K562 (cell line): ENCODE data around the gene HOXB6. TPM values are rescaled to one million over a fixed set of nuclear protein-coding genes. Genes with fewer than 3 reads are reported as not detected.

ENCODE experiments used
- CTBP1 ChIP-seq: fragments of 450-650 bp; IDR thresholded peaks from 2 replicates; pipeline ENCODE4 v1.6.1; 2016; ENCODE audit warnings: borderline replicate concordance
- DNMT1 ChIP-seq: fragments of 450-650 bp; IDR thresholded peaks from 2 replicates; pipeline ENCODE4 v1.6.1; 2016; ENCODE audit warnings: antibody characterized with exemption, mild to moderate bottlenecking
- MYC ChIP-seq, 2 experiments: fragments of 250-450 bp in 1 of 2; sonication (Bioruptor Pico) in 1 of 2; IDR thresholded peaks; 2 replicates each; pipeline versions ENCODE4 v1.5.1 to v1.6.1; 2012 to 2021; ENCODE audit warnings: low read depth in 2 of 2, borderline replicate concordance in 1 of 2, improper control_type of control experiment in 1 of 2, low read length in 1 of 2, mild to moderate bottlenecking in 1 of 2, moderate library complexity in 1 of 2
- SIRT6 ChIP-seq: IDR thresholded peaks from one replicate; pipeline ENCODE4 v1.6.1; 2012; ENCODE audit warnings: low read depth, mild to moderate bottlenecking, control low read depth, inconsistent platforms, low read length, moderate library complexity
- ZNF3 ChIP-seq: fragments of 250-450 bp; sonication (Bioruptor Pico); IDR thresholded peaks from 2 replicates; pipeline ENCODE4 v1.5.0; 2021; ENCODE audit warnings: mild to moderate bottlenecking, moderate library complexity
- polyA plus RNA-seq, 8 experiments: library from polyadenylated mRNA; depleted of rRNA in 4 of 8; stranded (reverse) in 5 of 8; unstranded in 3 of 8; fragments of >200 nt; fragmentation: Nextera tagmentation in 2 of 8; fragmentation: Illumina TruSeq in 1 of 8; extraction: Ambion mirVana in 2 of 8; extraction: Trizol in 1 of 8; gene quantifications; 2 replicates each; pipeline versions ENCODE4 v1.2.1 to v1.2.3, GENCODE V29; 2011 to 2014; ENCODE audit warnings: inconsistent platforms in 1 of 8, missing spikeins in 1 of 8
- total RNA-seq, 7 experiments: library from RNA; depleted of rRNA in 6 of 7; stranded (reverse); fragments of >200 nt in 6 of 7; fragmentation: Illumina TruSeq in 2 of 7; extraction: Trizol in 2 of 7; gene quantifications; 2 replicates each; pipeline versions ENCODE4 v1.2.1 to v1.2.3, GENCODE V29; 2011 to 2021; ENCODE audit warnings: low replicate concordance in 1 of 7
- TF ChIP-seq, protein P1 (sequence below): fragments of 250-450 bp; sonication (Bioruptor Pico); IDR thresholded peaks from 2 replicates; pipeline ENCODE4 v1.4.0; 2020; ENCODE audit warnings: mild to moderate bottlenecking, moderate library complexity
- TF ChIP-seq, protein P2 (sequence below), 2 experiments: fragments of 450-650 bp in 1 of 2; sonication (generic) in 1 of 2; formaldehyde crosslinking; conservative IDR thresholded peaks; 2 replicates each; pipeline versions ENCODE4 v1.4.0 to v1.8.1; 2020 to 2022; ENCODE audit warnings: mild to moderate bottlenecking in 1 of 2, missing genetic modification reagents in 1 of 2
- TF ChIP-seq, protein P3 (sequence below): fragments of 450-650 bp; IDR thresholded peaks from 2 replicates; pipeline ENCODE4 v1.6.1; 2017; ENCODE audit warnings: mild to moderate bottlenecking, moderate library complexity
- TF ChIP-seq, protein P4 (sequence below): fragments of 450-650 bp; IDR thresholded peaks from 2 replicates; pipeline ENCODE4 v1.6.1; 2016; ENCODE audit warnings: low read depth
- TF ChIP-seq, protein P5 (sequence below): fragments of 250-450 bp; sonication (Bioruptor Pico); IDR thresholded peaks from 2 replicates; pipeline ENCODE4 v1.8.0; 2021; ENCODE audit warnings: mild to moderate bottlenecking, moderate library complexity

HOXB6 gene
- total and polyA plus RNA-seq, 9 of the 15 experiments (the other 6 are each of a cell fraction or from before 2014, with no cell fraction given): 1.2 to 14.8 (median 4.9) TPM

DNA sequence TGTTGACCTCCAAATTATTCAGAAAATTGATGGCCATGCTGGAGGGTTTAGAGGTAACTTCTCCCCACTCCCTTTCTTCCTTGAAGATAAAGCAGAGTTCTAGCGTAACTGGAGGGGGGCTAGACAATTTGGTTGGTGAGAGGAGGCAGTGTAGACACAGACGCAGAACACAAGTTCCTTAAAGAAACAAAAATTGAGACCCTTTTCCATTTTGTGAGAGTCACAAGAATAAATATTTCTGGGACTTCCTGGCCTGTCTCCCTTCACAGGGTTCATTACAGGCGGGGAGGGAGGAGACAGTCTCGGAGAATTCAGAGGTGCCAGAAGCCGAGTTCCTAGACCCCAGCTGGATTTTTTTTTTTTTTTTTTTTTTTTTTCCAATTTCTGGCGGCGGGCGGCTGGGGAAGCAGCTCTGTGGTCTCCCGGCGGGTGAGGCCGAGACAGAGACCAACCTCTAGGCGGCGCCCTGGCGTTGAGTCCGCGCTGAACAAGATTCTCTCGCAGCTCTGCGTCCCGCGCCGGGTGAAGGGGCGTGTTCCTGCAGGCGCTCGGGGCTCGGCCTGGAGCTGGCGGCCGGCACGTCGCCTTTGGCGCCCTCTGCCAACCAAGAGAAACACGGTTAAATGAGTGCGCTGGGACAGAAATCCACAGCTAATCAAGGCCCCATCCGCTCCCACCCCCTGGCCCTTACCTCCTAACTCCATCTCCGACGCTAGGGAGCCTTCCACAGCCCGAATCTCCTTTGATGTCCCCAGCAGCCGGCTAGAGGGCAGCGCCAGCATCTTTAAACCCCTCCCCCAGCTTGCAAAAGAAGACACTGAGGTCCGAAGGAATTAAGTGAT is 31.6 kb upstream of the HOXB6 start (continued):
- TF ChIP-seq, protein P1, sequence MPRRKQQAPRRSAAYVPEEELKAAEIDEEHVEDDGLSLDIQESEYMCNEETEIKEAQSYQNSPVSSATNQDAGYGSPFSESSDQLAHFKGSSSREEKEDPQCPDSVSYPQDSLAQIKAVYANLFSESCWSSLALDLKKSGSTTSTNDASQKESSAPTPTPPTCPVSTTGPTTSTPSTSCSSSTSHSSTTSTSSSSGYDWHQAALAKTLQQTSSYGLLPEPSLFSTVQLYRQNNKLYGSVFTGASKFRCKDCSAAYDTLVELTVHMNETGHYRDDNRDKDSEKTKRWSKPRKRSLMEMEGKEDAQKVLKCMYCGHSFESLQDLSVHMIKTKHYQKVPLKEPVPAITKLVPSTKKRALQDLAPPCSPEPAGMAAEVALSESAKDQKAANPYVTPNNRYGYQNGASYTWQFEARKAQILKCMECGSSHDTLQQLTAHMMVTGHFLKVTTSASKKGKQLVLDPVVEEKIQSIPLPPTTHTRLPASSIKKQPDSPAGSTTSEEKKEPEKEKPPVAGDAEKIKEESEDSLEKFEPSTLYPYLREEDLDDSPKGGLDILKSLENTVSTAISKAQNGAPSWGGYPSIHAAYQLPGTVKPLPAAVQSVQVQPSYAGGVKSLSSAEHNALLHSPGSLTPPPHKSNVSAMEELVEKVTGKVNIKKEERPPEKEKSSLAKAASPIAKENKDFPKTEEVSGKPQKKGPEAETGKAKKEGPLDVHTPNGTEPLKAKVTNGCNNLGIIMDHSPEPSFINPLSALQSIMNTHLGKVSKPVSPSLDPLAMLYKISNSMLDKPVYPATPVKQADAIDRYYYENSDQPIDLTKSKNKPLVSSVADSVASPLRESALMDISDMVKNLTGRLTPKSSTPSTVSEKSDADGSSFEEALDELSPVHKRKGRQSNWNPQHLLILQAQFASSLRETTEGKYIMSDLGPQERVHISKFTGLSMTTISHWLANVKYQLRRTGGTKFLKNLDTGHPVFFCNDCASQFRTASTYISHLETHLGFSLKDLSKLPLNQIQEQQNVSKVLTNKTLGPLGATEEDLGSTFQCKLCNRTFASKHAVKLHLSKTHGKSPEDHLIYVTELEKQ: no peak
- TF ChIP-seq, protein P2, sequence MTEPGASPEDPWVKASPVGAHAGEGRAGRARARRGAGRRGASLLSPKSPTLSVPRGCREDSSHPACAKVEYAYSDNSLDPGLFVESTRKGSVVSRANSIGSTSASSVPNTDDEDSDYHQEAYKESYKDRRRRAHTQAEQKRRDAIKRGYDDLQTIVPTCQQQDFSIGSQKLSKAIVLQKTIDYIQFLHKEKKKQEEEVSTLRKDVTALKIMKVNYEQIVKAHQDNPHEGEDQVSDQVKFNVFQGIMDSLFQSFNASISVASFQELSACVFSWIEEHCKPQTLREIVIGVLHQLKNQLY (CRISPR knock-in tag; conservative IDR thresholded peaks at IDR 0.05): no peak
- TF ChIP-seq, protein P3, sequence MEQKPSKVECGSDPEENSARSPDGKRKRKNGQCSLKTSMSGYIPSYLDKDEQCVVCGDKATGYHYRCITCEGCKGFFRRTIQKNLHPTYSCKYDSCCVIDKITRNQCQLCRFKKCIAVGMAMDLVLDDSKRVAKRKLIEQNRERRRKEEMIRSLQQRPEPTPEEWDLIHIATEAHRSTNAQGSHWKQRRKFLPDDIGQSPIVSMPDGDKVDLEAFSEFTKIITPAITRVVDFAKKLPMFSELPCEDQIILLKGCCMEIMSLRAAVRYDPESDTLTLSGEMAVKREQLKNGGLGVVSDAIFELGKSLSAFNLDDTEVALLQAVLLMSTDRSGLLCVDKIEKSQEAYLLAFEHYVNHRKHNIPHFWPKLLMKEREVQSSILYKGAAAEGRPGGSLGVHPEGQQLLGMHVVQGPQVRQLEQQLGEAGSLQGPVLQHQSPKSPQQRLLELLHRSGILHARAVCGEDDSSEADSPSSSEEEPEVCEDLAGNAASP: no peak
- no peak for TF ChIP-seq ZNF3 (CRISPR knock-in tag)
- no peak for TF ChIP-seq DNMT1
- TF ChIP-seq, protein P4, sequence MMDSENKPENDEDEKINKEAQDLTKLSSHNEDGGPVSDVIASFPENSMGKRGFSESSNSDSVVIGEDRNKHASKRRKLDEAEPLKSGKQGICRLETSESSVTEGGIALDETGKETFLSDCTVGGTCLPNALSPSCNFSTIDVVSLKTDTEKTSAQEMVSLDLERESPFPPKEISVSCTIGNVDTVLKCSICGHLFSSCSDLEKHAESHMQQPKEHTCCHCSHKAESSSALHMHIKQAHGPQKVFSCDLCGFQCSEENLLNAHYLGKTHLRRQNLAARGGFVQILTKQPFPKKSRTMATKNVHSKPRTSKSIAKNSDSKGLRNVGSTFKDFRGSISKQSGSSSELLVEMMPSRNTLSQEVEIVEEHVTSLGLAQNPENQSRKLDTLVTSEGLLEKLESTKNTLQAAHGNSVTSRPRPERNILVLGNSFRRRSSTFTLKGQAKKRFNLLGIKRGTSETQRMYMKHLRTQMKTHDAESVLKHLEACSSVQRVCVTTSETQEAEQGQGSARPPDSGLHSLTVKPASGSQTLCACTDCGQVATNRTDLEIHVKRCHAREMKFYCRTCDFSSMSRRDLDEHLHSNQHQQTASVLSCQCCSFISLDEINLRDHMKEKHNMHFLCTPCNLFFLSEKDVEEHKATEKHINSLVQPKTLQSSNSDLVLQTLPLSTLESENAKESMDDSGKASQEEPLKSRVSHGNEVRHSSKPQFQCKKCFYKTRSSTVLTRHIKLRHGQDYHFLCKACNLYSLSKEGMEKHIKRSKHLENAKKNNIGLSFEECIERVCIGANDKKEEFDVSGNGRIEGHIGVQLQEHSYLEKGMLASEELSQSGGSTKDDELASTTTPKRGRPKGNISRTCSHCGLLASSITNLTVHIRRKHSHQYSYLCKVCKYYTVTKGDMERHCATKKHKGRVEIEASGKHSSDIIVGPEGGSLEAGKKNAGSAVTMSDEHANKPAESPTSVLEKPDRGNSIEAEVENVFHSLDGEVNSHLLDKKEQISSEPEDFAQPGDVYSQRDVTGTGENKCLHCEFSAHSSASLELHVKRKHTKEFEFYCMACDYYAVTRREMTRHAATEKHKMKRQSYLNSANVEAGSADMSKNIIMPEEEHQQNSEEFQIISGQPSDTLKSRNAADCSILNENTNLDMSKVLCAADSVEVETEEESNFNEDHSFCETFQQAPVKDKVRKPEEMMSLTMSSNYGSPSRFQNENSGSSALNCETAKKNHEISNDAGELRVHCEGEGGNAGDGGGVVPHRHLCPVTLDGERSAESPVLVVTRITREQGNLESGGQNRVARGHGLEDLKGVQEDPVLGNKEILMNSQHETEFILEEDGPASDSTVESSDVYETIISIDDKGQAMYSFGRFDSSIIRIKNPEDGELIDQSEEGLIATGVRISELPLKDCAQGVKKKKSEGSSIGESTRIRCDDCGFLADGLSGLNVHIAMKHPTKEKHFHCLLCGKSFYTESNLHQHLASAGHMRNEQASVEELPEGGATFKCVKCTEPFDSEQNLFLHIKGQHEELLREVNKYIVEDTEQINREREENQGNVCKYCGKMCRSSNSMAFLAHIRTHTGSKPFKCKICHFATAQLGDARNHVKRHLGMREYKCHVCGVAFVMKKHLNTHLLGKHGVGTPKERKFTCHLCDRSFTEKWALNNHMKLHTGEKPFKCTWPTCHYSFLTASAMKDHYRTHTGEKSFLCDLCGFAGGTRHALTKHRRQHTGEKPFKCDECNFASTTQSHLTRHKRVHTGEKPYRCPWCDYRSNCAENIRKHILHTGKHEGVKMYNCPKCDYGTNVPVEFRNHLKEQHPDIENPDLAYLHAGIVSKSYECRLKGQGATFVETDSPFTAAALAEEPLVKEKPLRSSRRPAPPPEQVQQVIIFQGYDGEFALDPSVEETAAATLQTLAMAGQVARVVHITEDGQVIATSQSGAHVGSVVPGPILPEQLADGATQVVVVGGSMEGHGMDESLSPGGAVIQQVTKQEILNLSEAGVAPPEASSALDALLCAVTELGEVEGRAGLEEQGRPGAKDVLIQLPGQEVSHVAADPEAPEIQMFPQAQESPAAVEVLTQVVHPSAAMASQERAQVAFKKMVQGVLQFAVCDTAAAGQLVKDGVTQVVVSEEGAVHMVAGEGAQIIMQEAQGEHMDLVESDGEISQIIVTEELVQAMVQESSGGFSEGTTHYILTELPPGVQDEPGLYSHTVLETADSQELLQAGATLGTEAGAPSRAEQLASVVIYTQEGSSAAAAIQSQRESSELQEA: no peak
- no peak for TF ChIP-seq SIRT6
- TF ChIP-seq MYC (IDR thresholded peaks at IDR 0.05; ENCODE audit: low read depth, low read length): 0 out of 2 replicates have a peak, but pooled peaks have one; percentile 53
- TF ChIP-seq MYC (CRISPR knock-in tag; IDR thresholded peaks at IDR 0.05; ENCODE audit: borderline replicate concordance, low read depth): no peak
- TF ChIP-seq, protein P5, sequence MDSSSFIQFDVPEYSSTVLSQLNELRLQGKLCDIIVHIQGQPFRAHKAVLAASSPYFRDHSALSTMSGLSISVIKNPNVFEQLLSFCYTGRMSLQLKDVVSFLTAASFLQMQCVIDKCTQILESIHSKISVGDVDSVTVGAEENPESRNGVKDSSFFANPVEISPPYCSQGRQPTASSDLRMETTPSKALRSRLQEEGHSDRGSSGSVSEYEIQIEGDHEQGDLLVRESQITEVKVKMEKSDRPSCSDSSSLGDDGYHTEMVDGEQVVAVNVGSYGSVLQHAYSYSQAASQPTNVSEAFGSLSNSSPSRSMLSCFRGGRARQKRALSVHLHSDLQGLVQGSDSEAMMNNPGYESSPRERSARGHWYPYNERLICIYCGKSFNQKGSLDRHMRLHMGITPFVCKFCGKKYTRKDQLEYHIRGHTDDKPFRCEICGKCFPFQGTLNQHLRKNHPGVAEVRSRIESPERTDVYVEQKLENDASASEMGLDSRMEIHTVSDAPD: no peak
- peak; percentile 60; the same call in 1 of the 2 replicates for TF ChIP-seq CTBP1
